ENCODE results near the gene RIMBP2. TPM values are rescaled to one million over a fixed set of nuclear protein-coding genes. Genes with fewer than 3 reads are reported as not detected.

Gene RIMBP2
- total RNA-seq, 2 experiments from 2014 or later: not detected

- Histone ChIP-seq H3K36me3 (ENCODE audit: insufficient read depth, low read length) (no peaks in the 10 kb centered on the region), H3K4me3 (ENCODE audit: low read length) (no peak overlapping the region), H3K27ac (ENCODE audit: low read depth in 1 of 2, low read length in 2 of 2) (no peak overlapping the region), H3K4me1 (ENCODE audit: insufficient read depth, low read length) (no peaks in the 10 kb centered on the region), H3K27me3 (ENCODE audit: control insufficient read depth in 1 of 2, insufficient read depth in 2 of 2, low read length in 2 of 2) (no peaks in the 10 kb centered on the region), H3K9me3 (ENCODE audit: control insufficient read depth in 1 of 2, insufficient read depth in 1 of 2, low read length in 2 of 2) (peaks cover 0 to 38% of the 10 kb centered on the region in 2 experiments)
- TF ChIP-seq CTCF (IDR thresholded peaks at IDR 0.05): no peak
- Mint-ChIP-seq H3K36me3 (ENCODE audit: low read depth) (no peaks in the 10 kb centered on the region), H3K27me3 (no peaks in the 10 kb centered on the region), H3K4me3 (no peak overlapping the region), H3K27ac (no peak overlapping the region), H3K4me1 (ENCODE audit: low read depth) (no peaks in the 10 kb centered on the region), H3K9me3 (no peaks in the 10 kb centered on the region)
- DNase-seq: no peak
- intact Hi-C loops (cut with DNase I, micrococcal nuclease): no loop called here
- POLR2A ChIA-PET: no interaction called here
- ATAC-seq (ENCODE audit: poor library complexity): no peak
- CTCF ChIA-PET: no interaction called here
Observed at GRCh38 chr12:130675791-130676190, 40.3 kb downstream of the RIMBP2 start.

GRCh38 chr12:130675121-130675520 lies 41.0 kb downstream of the RIMBP2 start:
- no peaks in the 10 kb centered on the region for H3K27me3 Mint-ChIP-seq
- Histone ChIP-seq H3K27ac (ENCODE audit: low read depth in 1 of 2, low read length in 2 of 2) (no peak overlapping the region), H3K27me3 (ENCODE audit: control insufficient read depth in 1 of 2, insufficient read depth in 2 of 2, low read length in 2 of 2) (no peaks in the 10 kb centered on the region), H3K36me3 (ENCODE audit: insufficient read depth, low read length) (no peaks in the 10 kb centered on the region), H3K4me3 (ENCODE audit: low read length) (no peak overlapping the region), H3K9me3 (ENCODE audit: control insufficient read depth in 1 of 2, insufficient read depth in 1 of 2, low read length in 2 of 2) (peaks cover 0 to 37% of the 10 kb centered on the region in 2 experiments), H3K4me1 (ENCODE audit: insufficient read depth, low read length) (no peaks in the 10 kb centered on the region)
- ChIA-PET CTCF (no interaction called here), POLR2A (no interaction called here)
- intact Hi-C loops (cut with DNase I, micrococcal nuclease): no loop called here
- H3K9me3 Mint-ChIP-seq: no peaks in the 10 kb centered on the region
- no peak for TF ChIP-seq CTCF (IDR thresholded peaks at IDR 0.05)
- no peak overlapping the region for H3K27ac Mint-ChIP-seq
- no peak for ATAC-seq (ENCODE audit: poor library complexity)
- H3K36me3 Mint-ChIP-seq (ENCODE audit: low read depth): no peaks in the 10 kb centered on the region
- H3K4me3 Mint-ChIP-seq: no peak overlapping the region
- no peak for DNase-seq
- H3K4me1 Mint-ChIP-seq (ENCODE audit: low read depth): no peaks in the 10 kb centered on the region

- Histone ChIP-seq H3K4me3 (ENCODE audit: low read length) (no peak overlapping the region), H3K27me3 (ENCODE audit: control insufficient read depth in 1 of 2, insufficient read depth in 2 of 2, low read length in 2 of 2) (no peaks in the 10 kb centered on the region), H3K9me3 (ENCODE audit: control insufficient read depth in 1 of 2, insufficient read depth in 1 of 2, low read length in 2 of 2) (peaks cover 0 to 40% of the 10 kb centered on the region in 2 experiments), H3K4me1 (ENCODE audit: insufficient read depth, low read length) (no peaks in the 10 kb centered on the region), H3K27ac (ENCODE audit: low read depth in 1 of 2, low read length in 2 of 2) (no peak overlapping the region), H3K36me3 (ENCODE audit: insufficient read depth, low read length) (no peaks in the 10 kb centered on the region)
- no peak for TF ChIP-seq CTCF (IDR thresholded peaks at IDR 0.05)
- Mint-ChIP-seq H3K4me3 (no peak overlapping the region), H3K27me3 (no peaks in the 10 kb centered on the region), H3K4me1 (ENCODE audit: low read depth) (no peaks in the 10 kb centered on the region), H3K9me3 (no peaks in the 10 kb centered on the region), H3K27ac (no peak overlapping the region), H3K36me3 (ENCODE audit: low read depth) (no peaks in the 10 kb centered on the region)
- intact Hi-C loops (cut with DNase I, micrococcal nuclease): no loop called here
- CTCF ChIA-PET: no interaction called here
- DNase-seq: no peak
- POLR2A ChIA-PET: no interaction called here
- no peak for ATAC-seq (ENCODE audit: poor library complexity)
Observed at GRCh38 chr12:130674676-130675075, 41.4 kb downstream of the RIMBP2 start.
